GM23338 (cell line): ENCODE measurements around the gene SEMA6D. TPM values are rescaled to one million over a fixed set of nuclear protein-coding genes. Genes with fewer than 3 reads are reported as not detected.

ENCODE experiments used
- ATAC-seq: fragments of 200-7000 bp; cut with Tn5 transposase; 3 replicates; pipeline ENCODE4 v1.9.1; 2020
- DNase-seq: peaks from one replicate; pipeline ENCODE4 v3.0.0-alpha.2; 2015; ENCODE audit warnings: low spot score
- H2AFZ ChIP-seq: fragments of 200-600 bp; sonication (generic); 2 replicates; pipeline ENCODE4 v1.8.0; 2016; ENCODE audit warnings: antibody characterized with exemption, mild to moderate bottlenecking, moderate library complexity
- H3F3A ChIP-seq: fragments of 200-600 bp; sonication (generic); replicated peaks from 2 replicates; pipeline ENCODE4 v1.8.0; 2017; ENCODE audit warnings: antibody characterized with exemption, mixed run types, low read depth
- H3K27ac ChIP-seq: fragments of 200-600 bp; sonication (generic); 2 replicates; pipeline ENCODE4 v1.6.1; 2016; ENCODE audit warnings: low read depth
- H3K27me3 ChIP-seq: fragments of 200-600 bp; sonication (generic); 2 replicates; pipeline ENCODE4 v1.8.0; 2016; ENCODE audit warnings: mild to moderate bottlenecking, mixed run types, moderate library complexity; ENCODE audit not compliant: insufficient read depth
- H3K36me3 ChIP-seq: fragments of 200-600 bp; sonication (generic); 2 replicates; pipeline ENCODE4 v1.8.0; 2016; ENCODE audit warnings: mild to moderate bottlenecking; ENCODE audit not compliant: insufficient read depth
- H3K4me1 ChIP-seq: fragments of 200-600 bp; sonication (generic); 2 replicates; pipeline ENCODE4 v1.8.0; 2016; ENCODE audit warnings: mild to moderate bottlenecking, moderate library complexity; ENCODE audit not compliant: insufficient read depth
- H3K4me2 ChIP-seq: fragments of 200-600 bp; sonication (generic); 2 replicates; pipeline ENCODE4 v1.7.1; 2017; ENCODE audit warnings: mixed run types
- H3K4me3 ChIP-seq: fragments of 200-600 bp; sonication (generic); 2 replicates; pipeline ENCODE4 v1.6.1; 2016; ENCODE audit warnings: mixed run types
- H3K79me2 ChIP-seq: fragments of 200-600 bp; sonication (generic); replicated peaks from 2 replicates; pipeline ENCODE4 v1.8.0; 2017; ENCODE audit warnings: mild to moderate bottlenecking; ENCODE audit not compliant: insufficient read depth
- H3K9me2 ChIP-seq: fragments of 200-600 bp; sonication (generic); 2 replicates; pipeline ENCODE4 v1.8.0; 2017; ENCODE audit not compliant: insufficient read depth
- H4K20me1 ChIP-seq: fragments of 200-600 bp; sonication (generic); replicated peaks from 2 replicates; pipeline ENCODE4 v1.8.0; 2017; ENCODE audit warnings: mild to moderate bottlenecking; ENCODE audit not compliant: insufficient read depth
- H3K27ac Mint-ChIP-seq: 2 replicates; pipeline ENCODE4 v1.8.0; 2020; ENCODE audit warnings: inconsistent platforms, mild to moderate bottlenecking, moderate library complexity, mixed read lengths
- H3K27me3 Mint-ChIP-seq: 3 replicates; pipeline ENCODE4 v1.8.0; 2022; ENCODE audit warnings: low read depth, mild to moderate bottlenecking, moderate library complexity, mixed read lengths, inconsistent platforms; ENCODE audit not compliant: insufficient read depth, poor library complexity
- H3K36me3 Mint-ChIP-seq: 3 replicates; pipeline ENCODE4 v1.8.0; 2021; ENCODE audit warnings: low read depth, mild to moderate bottlenecking, inconsistent platforms, moderate library complexity, mixed read lengths
- H3K4me1 Mint-ChIP-seq: 3 replicates; pipeline ENCODE4 v1.8.0; 2020; ENCODE audit warnings: mild to moderate bottlenecking, inconsistent platforms, mixed read lengths
- H3K4me3 Mint-ChIP-seq: 3 replicates; pipeline ENCODE4 v1.8.0; 2021; ENCODE audit warnings: moderate library complexity, mild to moderate bottlenecking, inconsistent platforms, mixed read lengths
- H3K9me3 Mint-ChIP-seq: 3 replicates; pipeline ENCODE4 v1.8.0; 2020; ENCODE audit warnings: moderate library complexity, mild to moderate bottlenecking, inconsistent platforms, mixed read lengths
- CREB1 ChIP-seq: fragments of 250-450 bp; sonication (Bioruptor Pico); IDR thresholded peaks from 2 replicates; pipeline ENCODE4 v1.5.0; 2020; ENCODE audit warnings: low read depth, mild to moderate bottlenecking, moderate library complexity
- EZH2 ChIP-seq: fragments of 200-600 bp; sonication (generic); IDR thresholded peaks from one replicate; pipeline ENCODE4 v1.8.0; 2017; ENCODE audit warnings: antibody characterized with exemption, mild to moderate bottlenecking, low read depth; ENCODE audit not compliant: unreplicated experiment
- EZH2phosphoT487 ChIP-seq: fragments of 200-600 bp; sonication (generic); IDR thresholded peaks from one replicate; pipeline ENCODE4 v1.8.1; 2018; ENCODE audit warnings: antibody characterized with exemption; ENCODE audit not compliant: unreplicated experiment
- STAT1 ChIP-seq: IDR thresholded peaks from one replicate; pipeline ENCODE4 v1.6.1; 2016; ENCODE audit warnings: antibody characterized with exemption; ENCODE audit not compliant: unreplicated experiment
- ZNF114 ChIP-seq: fragments of 250-450 bp; sonication (Bioruptor Pico); IDR thresholded peaks from 2 replicates; pipeline ENCODE4 v1.5.0; 2020; ENCODE audit warnings: mild to moderate bottlenecking, moderate library complexity
- ZNF331 ChIP-seq: fragments of 250-450 bp; sonication (Bioruptor Pico); IDR thresholded peaks from 2 replicates; pipeline ENCODE4 v1.5.0; 2020; ENCODE audit warnings: low read depth, mild to moderate bottlenecking, moderate library complexity
- polyA plus RNA-seq: library from polyadenylated mRNA; unstranded; fragments of >200 nt; fragmentation: Nextera tagmentation; extraction: Ambion mirVana; gene quantifications from 2 replicates; pipeline ENCODE4 v1.2.1, GENCODE V29; 2016
- total RNA-seq: library from RNA; depleted of rRNA; stranded (reverse); fragments of >200 nt; shearing (Covaris generic); gene quantifications from 2 replicates; pipeline ENCODE4 v1.2.3, GENCODE V29; 2014
- TF ChIP-seq, protein P1 (sequence below): IDR thresholded peaks from one replicate; pipeline ENCODE4 v1.6.1; 2018; ENCODE audit warnings: antibody characterized with exemption; ENCODE audit not compliant: unreplicated experiment
- TF ChIP-seq, protein P2 (sequence below): fragments of 250-450 bp; sonication (Bioruptor Pico); IDR thresholded peaks from 2 replicates; pipeline ENCODE4 v1.5.0; 2020; ENCODE audit warnings: mild to moderate bottlenecking, moderate library complexity

Gene SEMA6D
- total and polyA plus RNA-seq, 2 experiments from 2014 or later, result 0.37 to 0.97 TPM

DNA sequence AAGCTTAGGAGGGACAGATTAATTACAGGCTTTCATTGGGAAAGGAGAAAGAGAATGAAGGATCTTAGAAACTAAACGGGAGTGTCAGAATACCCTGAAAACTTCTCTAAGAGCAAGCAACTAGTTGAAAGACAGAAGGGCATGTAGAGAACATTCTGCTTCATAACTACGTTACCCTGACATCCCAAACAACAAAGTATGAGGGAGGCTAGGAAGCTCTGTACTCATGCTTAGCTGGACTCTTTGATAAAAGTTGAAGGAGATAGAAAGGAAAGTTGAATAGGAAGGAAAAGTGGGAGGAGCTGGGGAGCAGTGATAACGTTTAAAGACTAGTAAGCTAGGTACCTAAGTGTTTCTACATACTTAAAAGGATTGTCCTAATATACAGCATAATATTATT is 64.2 kb downstream of the SEMA6D start:
- Histone ChIP-seq H3K36me3 (no peaks in the 10 kb centered on the region), H3K27me3 (no peaks in the 10 kb centered on the region), H3K27ac (no peak overlapping the region), H3K4me1 (peaks cover 27% of the 10 kb centered on the region), H3K9me2 (0 out of 2 replicates have a peak, but pooled peaks cover 6% of the 10 kb centered on the region), H3K4me3 (no peak overlapping the region), H3F3A (no peaks in the 10 kb centered on the region), H4K20me1 (no peaks in the 10 kb centered on the region), H3K4me2 (no peak overlapping the region), H2AFZ (no peak overlapping the region), H3K79me2 (no peaks in the 10 kb centered on the region)
- DNase-seq (no peak), ATAC-seq (no peak)
- TF ChIP-seq ZNF331 (CRISPR knock-in tag) (no peak), ZNF114 (no peak), CREB1 (no peak), EZH2 (no peak), EZH2phosphoT487 (no peak), STAT1 (no peak)
- TF ChIP-seq, protein P1, sequence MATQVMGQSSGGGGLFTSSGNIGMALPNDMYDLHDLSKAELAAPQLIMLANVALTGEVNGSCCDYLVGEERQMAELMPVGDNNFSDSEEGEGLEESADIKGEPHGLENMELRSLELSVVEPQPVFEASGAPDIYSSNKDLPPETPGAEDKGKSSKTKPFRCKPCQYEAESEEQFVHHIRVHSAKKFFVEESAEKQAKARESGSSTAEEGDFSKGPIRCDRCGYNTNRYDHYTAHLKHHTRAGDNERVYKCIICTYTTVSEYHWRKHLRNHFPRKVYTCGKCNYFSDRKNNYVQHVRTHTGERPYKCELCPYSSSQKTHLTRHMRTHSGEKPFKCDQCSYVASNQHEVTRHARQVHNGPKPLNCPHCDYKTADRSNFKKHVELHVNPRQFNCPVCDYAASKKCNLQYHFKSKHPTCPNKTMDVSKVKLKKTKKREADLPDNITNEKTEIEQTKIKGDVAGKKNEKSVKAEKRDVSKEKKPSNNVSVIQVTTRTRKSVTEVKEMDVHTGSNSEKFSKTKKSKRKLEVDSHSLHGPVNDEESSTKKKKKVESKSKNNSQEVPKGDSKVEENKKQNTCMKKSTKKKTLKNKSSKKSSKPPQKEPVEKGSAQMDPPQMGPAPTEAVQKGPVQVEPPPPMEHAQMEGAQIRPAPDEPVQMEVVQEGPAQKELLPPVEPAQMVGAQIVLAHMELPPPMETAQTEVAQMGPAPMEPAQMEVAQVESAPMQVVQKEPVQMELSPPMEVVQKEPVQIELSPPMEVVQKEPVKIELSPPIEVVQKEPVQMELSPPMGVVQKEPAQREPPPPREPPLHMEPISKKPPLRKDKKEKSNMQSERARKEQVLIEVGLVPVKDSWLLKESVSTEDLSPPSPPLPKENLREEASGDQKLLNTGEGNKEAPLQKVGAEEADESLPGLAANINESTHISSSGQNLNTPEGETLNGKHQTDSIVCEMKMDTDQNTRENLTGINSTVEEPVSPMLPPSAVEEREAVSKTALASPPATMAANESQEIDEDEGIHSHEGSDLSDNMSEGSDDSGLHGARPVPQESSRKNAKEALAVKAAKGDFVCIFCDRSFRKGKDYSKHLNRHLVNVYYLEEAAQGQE, result no peak
- TF ChIP-seq, protein P2, sequence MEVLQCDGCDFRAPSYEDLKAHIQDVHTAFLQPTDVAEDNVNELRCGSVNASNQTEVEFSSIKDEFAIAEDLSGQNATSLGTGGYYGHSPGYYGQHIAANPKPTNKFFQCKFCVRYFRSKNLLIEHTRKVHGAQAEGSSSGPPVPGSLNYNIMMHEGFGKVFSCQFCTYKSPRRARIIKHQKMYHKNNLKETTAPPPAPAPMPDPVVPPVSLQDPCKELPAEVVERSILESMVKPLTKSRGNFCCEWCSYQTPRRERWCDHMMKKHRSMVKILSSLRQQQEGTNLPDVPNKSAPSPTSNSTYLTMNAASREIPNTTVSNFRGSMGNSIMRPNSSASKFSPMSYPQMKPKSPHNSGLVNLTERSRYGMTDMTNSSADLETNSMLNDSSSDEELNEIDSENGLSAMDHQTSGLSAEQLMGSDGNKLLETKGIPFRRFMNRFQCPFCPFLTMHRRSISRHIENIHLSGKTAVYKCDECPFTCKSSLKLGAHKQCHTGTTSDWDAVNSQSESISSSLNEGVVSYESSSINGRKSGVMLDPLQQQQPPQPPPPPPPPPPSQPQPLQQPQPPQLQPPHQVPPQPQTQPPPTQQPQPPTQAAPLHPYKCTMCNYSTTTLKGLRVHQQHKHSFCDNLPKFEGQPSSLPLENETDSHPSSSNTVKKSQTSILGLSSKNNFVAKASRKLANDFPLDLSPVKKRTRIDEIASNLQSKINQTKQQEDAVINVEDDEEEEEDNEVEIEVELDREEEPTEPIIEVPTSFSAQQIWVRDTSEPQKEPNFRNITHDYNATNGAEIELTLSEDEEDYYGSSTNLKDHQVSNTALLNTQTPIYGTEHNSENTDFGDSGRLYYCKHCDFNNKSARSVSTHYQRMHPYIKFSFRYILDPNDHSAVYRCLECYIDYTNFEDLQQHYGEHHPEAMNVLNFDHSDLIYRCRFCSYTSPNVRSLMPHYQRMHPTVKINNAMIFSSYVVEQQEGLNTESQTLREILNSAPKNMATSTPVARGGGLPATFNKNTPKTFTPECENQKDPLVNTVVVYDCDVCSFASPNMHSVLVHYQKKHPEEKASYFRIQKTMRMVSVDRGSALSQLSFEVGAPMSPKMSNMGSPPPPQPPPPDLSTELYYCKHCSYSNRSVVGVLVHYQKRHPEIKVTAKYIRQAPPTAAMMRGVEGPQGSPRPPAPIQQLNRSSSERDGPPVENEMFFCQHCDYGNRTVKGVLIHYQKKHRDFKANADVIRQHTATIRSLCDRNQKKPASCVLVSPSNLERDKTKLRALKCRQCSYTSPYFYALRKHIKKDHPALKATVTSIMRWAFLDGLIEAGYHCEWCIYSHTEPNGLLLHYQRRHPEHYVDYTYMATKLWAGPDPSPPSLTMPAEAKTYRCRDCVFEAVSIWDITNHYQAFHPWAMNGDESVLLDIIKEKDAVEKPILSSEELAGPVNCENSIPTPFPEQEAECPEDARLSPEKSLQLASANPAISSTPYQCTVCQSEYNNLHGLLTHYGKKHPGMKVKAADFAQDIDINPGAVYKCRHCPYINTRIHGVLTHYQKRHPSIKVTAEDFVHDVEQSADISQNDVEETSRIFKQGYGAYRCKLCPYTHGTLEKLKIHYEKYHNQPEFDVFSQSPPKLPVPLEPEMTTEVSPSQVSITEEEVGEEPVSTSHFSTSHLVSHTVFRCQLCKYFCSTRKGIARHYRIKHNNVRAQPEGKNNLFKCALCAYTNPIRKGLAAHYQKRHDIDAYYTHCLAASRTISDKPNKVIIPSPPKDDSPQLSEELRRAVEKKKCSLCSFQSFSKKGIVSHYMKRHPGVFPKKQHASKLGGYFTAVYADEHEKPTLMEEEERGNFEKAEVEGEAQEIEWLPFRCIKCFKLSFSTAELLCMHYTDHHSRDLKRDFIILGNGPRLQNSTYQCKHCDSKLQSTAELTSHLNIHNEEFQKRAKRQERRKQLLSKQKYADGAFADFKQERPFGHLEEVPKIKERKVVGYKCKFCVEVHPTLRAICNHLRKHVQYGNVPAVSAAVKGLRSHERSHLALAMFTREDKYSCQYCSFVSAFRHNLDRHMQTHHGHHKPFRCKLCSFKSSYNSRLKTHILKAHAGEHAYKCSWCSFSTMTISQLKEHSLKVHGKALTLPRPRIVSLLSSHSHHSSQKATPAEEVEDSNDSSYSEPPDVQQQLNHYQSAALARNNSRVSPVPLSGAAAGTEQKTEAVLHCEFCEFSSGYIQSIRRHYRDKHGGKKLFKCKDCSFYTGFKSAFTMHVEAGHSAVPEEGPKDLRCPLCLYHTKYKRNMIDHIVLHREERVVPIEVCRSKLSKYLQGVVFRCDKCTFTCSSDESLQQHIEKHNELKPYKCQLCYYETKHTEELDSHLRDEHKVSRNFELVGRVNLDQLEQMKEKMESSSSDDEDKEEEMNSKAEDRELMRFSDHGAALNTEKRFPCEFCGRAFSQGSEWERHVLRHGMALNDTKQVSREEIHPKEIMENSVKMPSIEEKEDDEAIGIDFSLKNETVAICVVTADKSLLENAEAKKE (CRISPR knock-in tag), result no peak
- Mint-ChIP-seq H3K4me3 (no peak overlapping the region), H3K27me3 (peaks cover 5% of the 10 kb centered on the region), H3K9me3 (no peaks in the 10 kb centered on the region), H3K27ac (no peak overlapping the region), H3K36me3 (no peaks in the 10 kb centered on the region), H3K4me1 (peaks cover 27% of the 10 kb centered on the region)
